Fibroblast of mammary gland (primary cell): ENCODE results near the gene PDGFC.

ENCODE experiments used
- DNase-seq: peaks from one replicate; pipeline ENCODE4 v3.0.0-alpha.2; 2010; ENCODE audit warnings: low read depth
- H3K4me3 ChIP-seq: 2 replicates; pipeline ENCODE4 v1.5.1; 2011; ENCODE audit warnings: low read depth, mild to moderate bottlenecking, low read length, moderate library complexity; ENCODE audit not compliant: control insufficient read depth
- TF ChIP-seq, protein P1 (sequence below): conservative IDR thresholded peaks from 2 replicates; pipeline ENCODE4 v1.5.1; 2011; ENCODE audit warnings: low read depth, low read length, inconsistent platforms; ENCODE audit not compliant: control insufficient read depth, insufficient read depth

PDGFC gene

DNA sequence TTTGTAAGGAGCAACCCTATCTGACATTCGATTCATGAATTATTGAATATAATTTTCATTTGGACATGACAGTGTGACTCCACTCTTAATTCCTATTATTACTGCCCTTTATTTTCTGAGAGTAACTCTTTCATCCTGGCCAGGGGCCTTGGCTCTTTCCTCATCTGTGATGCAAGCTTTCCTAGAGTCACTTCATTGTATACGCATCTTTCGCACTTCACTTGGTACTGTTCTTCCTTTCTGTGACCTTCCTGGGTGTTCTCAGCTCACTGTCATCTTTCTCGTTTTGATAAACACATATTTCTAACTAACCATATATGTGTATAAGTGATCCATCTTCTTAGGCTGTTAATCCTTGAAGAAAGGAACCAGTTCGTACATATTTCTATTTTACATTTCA, 160.3 kb downstream of the PDGFC start:
- no peak overlapping the region for H3K4me3 ChIP-seq
- TF ChIP-seq, protein P1, sequence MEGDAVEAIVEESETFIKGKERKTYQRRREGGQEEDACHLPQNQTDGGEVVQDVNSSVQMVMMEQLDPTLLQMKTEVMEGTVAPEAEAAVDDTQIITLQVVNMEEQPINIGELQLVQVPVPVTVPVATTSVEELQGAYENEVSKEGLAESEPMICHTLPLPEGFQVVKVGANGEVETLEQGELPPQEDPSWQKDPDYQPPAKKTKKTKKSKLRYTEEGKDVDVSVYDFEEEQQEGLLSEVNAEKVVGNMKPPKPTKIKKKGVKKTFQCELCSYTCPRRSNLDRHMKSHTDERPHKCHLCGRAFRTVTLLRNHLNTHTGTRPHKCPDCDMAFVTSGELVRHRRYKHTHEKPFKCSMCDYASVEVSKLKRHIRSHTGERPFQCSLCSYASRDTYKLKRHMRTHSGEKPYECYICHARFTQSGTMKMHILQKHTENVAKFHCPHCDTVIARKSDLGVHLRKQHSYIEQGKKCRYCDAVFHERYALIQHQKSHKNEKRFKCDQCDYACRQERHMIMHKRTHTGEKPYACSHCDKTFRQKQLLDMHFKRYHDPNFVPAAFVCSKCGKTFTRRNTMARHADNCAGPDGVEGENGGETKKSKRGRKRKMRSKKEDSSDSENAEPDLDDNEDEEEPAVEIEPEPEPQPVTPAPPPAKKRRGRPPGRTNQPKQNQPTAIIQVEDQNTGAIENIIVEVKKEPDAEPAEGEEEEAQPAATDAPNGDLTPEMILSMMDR, result no peak
- DNase-seq, result no peak

DNA sequence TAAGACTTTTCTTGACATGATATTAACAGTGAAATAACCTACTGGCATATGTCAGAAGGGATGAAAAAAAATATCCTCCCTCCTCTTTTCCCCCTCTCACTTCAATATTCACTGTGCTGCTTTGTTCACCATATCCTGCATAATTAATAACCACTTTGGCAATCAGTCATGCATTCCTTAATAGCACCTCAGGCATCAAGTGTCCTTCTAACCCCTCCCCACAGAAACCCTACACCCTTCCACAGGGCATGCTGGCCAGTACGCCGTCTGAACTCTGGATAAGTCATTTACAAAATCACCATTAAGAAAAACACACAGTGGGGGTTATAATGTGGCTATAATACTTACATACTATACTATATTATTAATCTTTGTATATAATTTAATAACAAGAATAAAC, 165.9 kb downstream of the PDGFC start:
- H3K4me3 ChIP-seq, result no peak overlapping the region
- TF ChIP-seq, protein P1, result no peak
- no peak for DNase-seq

DNA sequence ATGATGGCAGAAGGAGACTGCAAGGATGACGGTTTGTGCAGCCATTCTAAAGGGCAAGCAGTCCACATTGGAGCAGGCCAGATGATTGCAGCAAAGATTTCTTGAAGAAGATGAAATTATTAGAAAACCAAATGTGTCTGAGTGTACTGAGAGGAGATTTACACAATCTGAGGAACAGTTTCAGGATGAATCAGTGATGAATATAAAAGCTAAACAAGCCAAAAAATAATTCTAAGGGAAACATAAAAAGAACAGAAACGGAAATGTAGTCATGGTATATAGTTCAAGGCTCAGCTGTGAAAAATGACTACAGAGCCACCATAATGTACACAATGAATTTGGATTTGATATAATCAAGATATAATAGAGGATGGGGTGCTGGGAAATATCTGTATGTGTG, 168.5 kb downstream of the PDGFC start:
- no peak overlapping the region for H3K4me3 ChIP-seq
- DNase-seq, result peak; percentile 74
- TF ChIP-seq, protein P1, result no peak

DNA sequence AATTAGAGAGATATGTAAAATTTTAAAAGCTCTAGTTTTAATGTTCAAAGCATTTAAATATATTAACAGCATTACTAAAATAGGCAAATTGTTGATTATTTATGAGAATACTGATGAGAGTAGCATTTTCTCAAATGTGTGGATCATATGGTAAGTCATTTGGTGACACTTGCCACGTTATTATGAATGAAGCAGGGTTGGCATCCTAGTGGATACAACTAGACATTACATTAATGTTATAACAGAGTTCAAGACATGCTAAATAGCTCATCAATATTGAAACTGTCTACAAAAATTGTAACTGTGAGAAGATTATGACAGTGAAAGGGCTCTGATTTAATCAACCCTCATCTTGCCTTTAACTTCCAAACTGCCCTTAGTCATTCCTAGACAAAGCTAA, 171.1 kb downstream of the PDGFC start:
- no peak overlapping the region for H3K4me3 ChIP-seq
- no peak for DNase-seq
- TF ChIP-seq, protein P1, result no peak

DNA sequence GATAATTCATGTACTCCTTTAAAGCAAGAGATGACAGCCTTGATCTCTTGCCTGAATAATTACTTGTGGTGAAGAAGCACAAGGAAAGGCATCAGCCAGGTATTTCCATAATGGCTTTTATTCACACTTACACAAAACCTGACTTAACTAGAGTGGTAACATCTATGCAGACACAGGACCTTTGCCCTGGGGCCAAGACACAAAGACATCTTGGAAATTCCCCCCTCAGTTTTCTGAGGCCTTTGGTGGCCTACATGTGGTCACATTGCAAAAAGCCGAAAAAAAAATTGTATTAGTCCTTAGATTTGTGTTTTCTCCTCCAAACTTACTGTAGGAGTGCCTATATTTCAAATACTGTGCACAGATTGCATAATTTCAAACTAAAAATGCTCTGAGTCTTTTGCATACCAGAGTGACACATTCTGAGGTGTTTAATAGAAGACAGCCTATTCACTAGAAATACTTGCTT, 172.4 kb downstream of the PDGFC start:
- TF ChIP-seq, protein P1, result no peak
- no peak overlapping the region for H3K4me3 ChIP-seq
- peak; percentile 52 for DNase-seq

DNA sequence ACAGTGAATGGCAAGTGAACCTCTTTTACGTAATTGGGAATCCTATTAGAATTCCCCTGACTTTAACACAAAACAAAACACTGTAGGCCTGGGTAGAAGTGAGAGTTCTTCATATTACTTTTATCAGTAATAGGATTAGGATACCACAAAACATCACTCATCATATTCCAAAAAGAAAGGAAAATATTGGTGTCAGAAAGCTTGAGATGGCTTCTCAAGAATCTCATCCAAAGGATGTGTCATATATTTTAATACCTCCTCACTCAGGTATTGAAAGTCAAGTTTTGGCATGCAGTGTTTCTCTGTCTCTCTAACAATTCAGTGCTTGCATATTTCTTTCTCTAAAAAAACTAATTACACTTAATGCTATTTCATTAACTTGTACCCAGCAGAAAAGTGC, 173.2 kb downstream of the PDGFC start:
- no peak overlapping the region for H3K4me3 ChIP-seq
- TF ChIP-seq, protein P1, result no peak
- no peak for DNase-seq

DNA sequence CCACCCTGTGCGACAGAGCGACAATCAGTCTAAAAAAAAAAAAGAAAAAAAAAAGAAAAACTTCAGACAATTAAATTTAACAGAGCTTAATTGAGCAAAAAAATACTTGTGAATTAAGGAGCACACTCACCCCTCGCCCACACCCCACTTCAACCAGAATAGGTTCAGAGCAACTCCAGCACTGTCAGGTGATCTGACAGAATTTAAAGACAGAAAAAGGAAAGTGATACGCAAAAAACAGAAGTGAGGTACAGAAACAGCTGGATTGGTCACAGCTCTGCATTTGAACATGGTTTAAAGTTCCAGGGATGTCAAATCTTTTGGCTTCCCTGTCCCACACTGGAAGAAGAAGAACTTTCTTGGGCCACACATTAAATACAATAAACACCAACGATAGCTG, 174.4 kb downstream of the PDGFC start:
- DNase-seq, result no peak
- TF ChIP-seq, protein P1, result no peak
- H3K4me3 ChIP-seq, result no peak overlapping the region
